Measurements from ENCODE around the gene AKAP3. TPM values are rescaled to one million over a fixed set of nuclear protein-coding genes. Genes with fewer than 3 reads are reported as not detected.

Gene AKAP3
- total RNA-seq (2022; extraction: Qiagen RNA extraction; ENCODE audit: low read depth), result 0.07 to 1.2 TPM (median 0.08 TPM) in 3 of 5 replicates, not detected in the others

GRCh38 chr12:4648501-4649357 lies at the start of gene AKAP3, which contains the start of gene NDUFA9:
Gene AKAP3, minus strand, starts transcription at chr12:4649051. Its CDS starts 10,855 bp downstream, at chr12:4638196.
Gene NDUFA9, plus strand, starts transcription at chr12:4649114. Its CDS starts 13 bp downstream, at chr12:4649127.

Other genes with a start within 250 kb of the AKAP3 start
- not detected in 5 replicates for gene FGF6, start 203.2 kb downstream of the AKAP3 start, total RNA-seq (2022; extraction: Qiagen RNA extraction; ENCODE audit: low read depth)
- gene RAD51AP1, start 110.2 kb downstream of the AKAP3 start, total RNA-seq (2022; extraction: Qiagen RNA extraction; ENCODE audit: low read depth), result 14.5 to 30.1 TPM (median 19.3 TPM) in 5 replicates
- 44.3 to 48.4 TPM (median 46.0 TPM) in 5 replicates for gene DYRK4, start 86.8 kb downstream of the AKAP3 start, total RNA-seq (2022; extraction: Qiagen RNA extraction; ENCODE audit: low read depth)
- 109 to 116 TPM (median 111 TPM) in 5 replicates for gene NDUFA9, start 63 bp upstream of the AKAP3 start, total RNA-seq (2022; extraction: Qiagen RNA extraction; ENCODE audit: low read depth)
- gene GALNT8, start 71.3 kb upstream of the AKAP3 start, total RNA-seq (2022; extraction: Qiagen RNA extraction; ENCODE audit: low read depth), result not detected in 5 replicates

All from A549 treated with ZK216348 at 1 μM for 4 hours (cell line).